Natural killer cell (primary cell): ENCODE results near the gene MRPS12. TPM values are rescaled to one million over a fixed set of nuclear protein-coding genes. Genes with fewer than 3 reads are reported as not detected.

Experiments used
- ATAC-seq, 3 donors: fragments of 150-1000 bp in 2 of 3; fragments of 200-7000 bp in 1 of 3; cut with Tn5 transposase; 1 replicate in 1 of 3; 2 replicates in 2 of 3; pipeline ENCODE4 v1.10.0; 2021; ENCODE audit warnings: mild to moderate bottlenecking in 2 of 3, moderate library complexity in 2 of 3
- DNase-seq, 2 donors: peaks; one replicate each; pipeline versions ENCODE4 v3.0.0 to v3.0.0-alpha.2; 2013 to 2021; ENCODE audit warnings: mixed read lengths in 1 of 2
- H3K27ac ChIP-seq: one replicate; pipeline ENCODE4 v1.5.1; 2013; ENCODE audit warnings: mild to moderate bottlenecking, low read length
- H3K27me3 ChIP-seq: one replicate; pipeline ENCODE4 v1.6.1; 2013; ENCODE audit warnings: low read length; ENCODE audit not compliant: control insufficient read depth, insufficient read depth
- H3K36me3 ChIP-seq: one replicate; pipeline ENCODE4 v1.6.1; 2013; ENCODE audit warnings: low read length; ENCODE audit not compliant: control insufficient read depth, insufficient read depth
- H3K4me1 ChIP-seq: one replicate; pipeline ENCODE4 v1.6.1; 2013; ENCODE audit warnings: low read length; ENCODE audit not compliant: control insufficient read depth, insufficient read depth
- H3K4me3 ChIP-seq: one replicate; pipeline ENCODE4 v1.5.1; 2013; ENCODE audit warnings: low read length
- H3K9me3 ChIP-seq: one replicate; pipeline ENCODE4 v1.6.1; 2013; ENCODE audit warnings: low read length; ENCODE audit not compliant: control insufficient read depth, insufficient read depth
- H3K27ac Mint-ChIP-seq, 2 donors: one replicate each; pipeline ENCODE4 v1.8.0; 2022; ENCODE audit warnings: mild to moderate bottlenecking in 2 of 2, mixed read lengths in 2 of 2, moderate library complexity in 1 of 2
- H3K27me3 Mint-ChIP-seq, 2 donors: one replicate each; pipeline ENCODE4 v1.8.0; 2022; ENCODE audit warnings: low read depth in 2 of 2, mixed read lengths in 2 of 2
- H3K36me3 Mint-ChIP-seq: one replicate; pipeline ENCODE4 v1.8.0; 2022; ENCODE audit warnings: mixed read lengths
- H3K4me1 Mint-ChIP-seq, 2 donors: one replicate each; pipeline ENCODE4 v1.8.0; 2022; ENCODE audit warnings: mixed read lengths in 2 of 2
- H3K4me3 Mint-ChIP-seq: one replicate; pipeline ENCODE4 v1.8.0; 2022; ENCODE audit warnings: mild to moderate bottlenecking, moderate library complexity, mixed read lengths
- H3K9me3 Mint-ChIP-seq, 2 donors: one replicate each; pipeline ENCODE4 v1.8.0; 2022; ENCODE audit warnings: mixed read lengths in 2 of 2
- CTCF ChIP-seq: fragments of 200-600 bp; IDR thresholded peaks from one replicate; pipeline ENCODE4 v1.8.0; 2022; ENCODE audit warnings: antibody characterized with exemption
- WGBS: methylation state at CpG from one replicate; pipeline ENCODE4 v1.1.7; 2013; ENCODE audit warnings: missing lambda C conversion rate; ENCODE audit not compliant: insufficient coverage; 5-methylcytosine and 5-hydroxymethylcytosine counted together
- intact Hi-C: fragments of 100-400 bp; cut with micrococcal nuclease; formaldehyde crosslinking; loops from one replicate; pipeline ENCODE4 v1.14.2; 2022
- total RNA-seq, 4 donors: library from RNA; stranded (reverse); fragments of 120-200 nt in 1 of 4; gene quantifications; one replicate each; pipeline versions ENCODE4 v1.2.3 to v1.2.4, GENCODE V29; 2013 to 2022

Gene MRPS12
- total RNA-seq, 3 donors from 2014 or later (not counting 1 experiment from before 2014, with no cell fraction given): 25.3 to 27.8 (median 26.7) TPM

- WGBS: 100% methylated on average over 1 of the region's 1 CpG
Observed at GRCh38 chr19:38901683-38902082, 29.1 kb upstream of the MRPS12 start.

GRCh38 chr19:38904581-38905539 is 25.9 kb upstream of the MRPS12 start:
- ATAC-seq (no peak), DNase-seq (no peak)
- 91% methylated on average over 35 of the region's 35 CpGs for WGBS
- Mint-ChIP-seq H3K27ac (peak overlapping the region; percentile 43 to 76), H3K4me3 (no peak overlapping the region), H3K9me3 (no peaks in the 10 kb centered on the region), H3K4me1 (peaks cover 34 to 44% of the 10 kb centered on the region in 2 donors), H3K36me3 (no peaks in the 10 kb centered on the region), H3K27me3 (no peaks in the 10 kb centered on the region)
- Histone ChIP-seq H3K9me3 (peaks cover 4% of the 10 kb centered on the region), H3K27me3 (no peaks in the 10 kb centered on the region), H3K4me3 (no peak overlapping the region), H3K4me1 (peaks cover 25% of the 10 kb centered on the region), H3K27ac (no peak overlapping the region), H3K36me3 (peaks cover 27% of the 10 kb centered on the region)
- TF ChIP-seq CTCF: no peak
- intact Hi-C loops: no loop called here

More at GRCh38 chr19:38901683-38902082, 29.1 kb upstream of the MRPS12 start:
- no peak overlapping the region for H3K27ac ChIP-seq
- no peak overlapping the region for H3K4me3 ChIP-seq
- Mint-ChIP-seq H3K4me1 (peaks cover 52% of the 10 kb centered on the region in 2 donors), H3K36me3 (no peaks in the 10 kb centered on the region), H3K4me3 (peak overlapping the region; percentile 67), H3K9me3 (no peaks in the 10 kb centered on the region), H3K27me3 (no peaks in the 10 kb centered on the region), H3K27ac (peak overlapping the region; percentile 23 to 33)
- intact Hi-C loops: no loop called here
- no peak for ATAC-seq
- no peaks in the 10 kb centered on the region for H3K27me3 ChIP-seq
- no peak for TF ChIP-seq CTCF
- peaks cover 30% of the 10 kb centered on the region for H3K4me1 ChIP-seq
- no peak for DNase-seq
- H3K36me3 ChIP-seq: peaks cover 14% of the 10 kb centered on the region
- peaks cover 4% of the 10 kb centered on the region for H3K9me3 ChIP-seq

DNA sequence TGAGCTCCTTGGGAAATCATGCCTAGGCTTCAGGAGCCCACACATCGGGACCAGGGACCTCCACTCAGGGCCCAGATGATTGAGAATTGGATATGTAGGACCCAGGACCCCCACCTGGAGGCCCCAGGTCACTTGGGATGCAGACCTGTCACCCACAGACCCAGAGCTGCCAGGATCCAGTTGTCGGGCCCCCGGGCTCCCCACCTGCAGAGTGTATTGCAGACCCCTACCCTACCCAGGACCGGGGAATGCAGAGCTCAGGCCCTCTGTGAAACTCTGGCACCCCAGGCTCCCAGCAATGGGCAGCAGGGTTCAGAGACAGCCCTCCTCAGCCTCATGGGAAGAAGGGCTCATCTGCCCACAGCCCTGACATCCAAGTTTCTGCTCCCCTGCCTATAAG is 25.1 kb upstream of the MRPS12 start:
- Histone ChIP-seq H3K4me3 (no peak overlapping the region), H3K36me3 (peaks cover 27% of the 10 kb centered on the region), H3K4me1 (peaks cover 31% of the 10 kb centered on the region), H3K27ac (no peak overlapping the region), H3K27me3 (no peaks in the 10 kb centered on the region), H3K9me3 (peaks cover 4% of the 10 kb centered on the region)
- H3K36me3 Mint-ChIP-seq: no peaks in the 10 kb centered on the region
- DNase-seq (no peak), ATAC-seq (no peak)
- no peaks in the 10 kb centered on the region for H3K9me3 Mint-ChIP-seq
- no peak overlapping the region for H3K4me3 Mint-ChIP-seq
- TF ChIP-seq CTCF: no peak
- peak overlapping the region in 1 of 2 donors; percentile 43 for H3K27ac Mint-ChIP-seq
- H3K27me3 Mint-ChIP-seq: no peaks in the 10 kb centered on the region
- intact Hi-C loops: no loop called here
- WGBS: 92% methylated on average over 4 of the region's 4 CpGs
- peaks cover 28 to 41% of the 10 kb centered on the region in 2 donors for H3K4me1 Mint-ChIP-seq
